Astrocyte (in vitro differentiated cells and primary cell): ENCODE data around the gene OLIG1. TPM values are rescaled to one million over a fixed set of nuclear protein-coding genes. Genes with fewer than 3 reads are reported as not detected.

Experiments used
- DNase-seq: peaks from one replicate; pipeline ENCODE4 v3.0.0-alpha.2; 2010; ENCODE audit warnings: low read depth
- FAIRE-seq: peaks from 2 replicates; lab custom pipeline; 2011; peaks lifted over from hg19 to GRCh38; lab: Jason Lieb, UNC
- H2AFZ ChIP-seq: 2 replicates; pipeline ENCODE4 v1.6.0; 2012; ENCODE audit warnings: low read depth, low read length, inconsistent platforms
- H3K27ac ChIP-seq: 2 replicates; pipeline ENCODE4 v1.5.1; 2011; ENCODE audit warnings: low read depth, low read length, inconsistent platforms
- H3K27me3 ChIP-seq: 2 replicates; pipeline ENCODE4 v1.6.0; 2011; ENCODE audit warnings: low read length, inconsistent platforms; ENCODE audit not compliant: insufficient read depth
- H3K36me3 ChIP-seq: 2 replicates; pipeline ENCODE4 v1.5.1; 2011; ENCODE audit warnings: low read length, inconsistent platforms; ENCODE audit not compliant: insufficient read depth
- H3K4me1 ChIP-seq: 2 replicates; pipeline ENCODE4 v1.5.1; 2011; ENCODE audit warnings: low read length, inconsistent platforms; ENCODE audit not compliant: insufficient read depth
- H3K4me2 ChIP-seq: 2 replicates; pipeline ENCODE4 v1.6.0; 2012; ENCODE audit warnings: low read length, inconsistent platforms
- H3K4me3 ChIP-seq: 2 replicates; pipeline ENCODE4 v1.5.1; 2011; ENCODE audit warnings: low read depth, mild to moderate bottlenecking, low read length, inconsistent platforms; ENCODE audit not compliant: insufficient read depth
- H3K79me2 ChIP-seq: 2 replicates; pipeline ENCODE4 v1.6.0; 2012; ENCODE audit warnings: mild to moderate bottlenecking, low read length, inconsistent platforms; ENCODE audit not compliant: insufficient read depth
- H3K9ac ChIP-seq: 2 replicates; pipeline ENCODE4 v1.6.0; 2012; ENCODE audit warnings: mild to moderate bottlenecking, low read length, inconsistent platforms
- H3K9me3 ChIP-seq: 2 replicates; pipeline ENCODE4 v1.5.1; 2012; ENCODE audit warnings: low read depth, mild to moderate bottlenecking, low read length, inconsistent platforms; ENCODE audit not compliant: insufficient read depth
- H4K20me1 ChIP-seq: 2 replicates; pipeline ENCODE4 v1.6.0; 2012; ENCODE audit warnings: low read length, inconsistent platforms; ENCODE audit not compliant: insufficient read depth
- H3K27ac Mint-ChIP-seq: one replicate; pipeline ENCODE4 v1.8.0; 2021; ENCODE audit warnings: mild to moderate bottlenecking, mixed read lengths; ENCODE audit not compliant: unreplicated experiment
- H3K27me3 Mint-ChIP-seq: one replicate; pipeline ENCODE4 v1.8.0; 2021; ENCODE audit warnings: low read depth, mixed read lengths; ENCODE audit not compliant: unreplicated experiment
- H3K36me3 Mint-ChIP-seq: one replicate; pipeline ENCODE4 v1.8.0; 2021; ENCODE audit warnings: low read depth, mixed read lengths; ENCODE audit not compliant: unreplicated experiment
- H3K4me1 Mint-ChIP-seq: one replicate; pipeline ENCODE4 v1.8.0; 2021; ENCODE audit warnings: low read depth, mixed read lengths; ENCODE audit not compliant: unreplicated experiment
- H3K4me3 Mint-ChIP-seq: one replicate; pipeline ENCODE4 v1.8.0; 2021; ENCODE audit warnings: mild to moderate bottlenecking, moderate library complexity, mixed read lengths; ENCODE audit not compliant: unreplicated experiment
- H3K9me3 Mint-ChIP-seq: one replicate; pipeline ENCODE4 v1.8.0; 2021; ENCODE audit warnings: mild to moderate bottlenecking, mixed read lengths; ENCODE audit not compliant: unreplicated experiment
- EZH2 ChIP-seq: IDR thresholded peaks from 2 replicates; pipeline ENCODE4 v1.6.1; 2012; ENCODE audit warnings: mild to moderate bottlenecking, low read length, inconsistent platforms; ENCODE audit not compliant: insufficient read depth
- total RNA-seq: library from RNA; stranded (reverse); gene quantifications from 2 replicates; pipeline ENCODE4 v1.2.1, GENCODE V29; 2021
- TF ChIP-seq, protein P1 (sequence below): IDR thresholded peaks from 2 replicates; pipeline ENCODE4 v1.5.1; 2011; ENCODE audit warnings: low read depth, mild to moderate bottlenecking, inconsistent platforms, low read length, moderate library complexity; ENCODE audit not compliant: insufficient read depth

The OLIG1 gene
- total RNA-seq, 1 donor from 2014 or later: not detected

DNA sequence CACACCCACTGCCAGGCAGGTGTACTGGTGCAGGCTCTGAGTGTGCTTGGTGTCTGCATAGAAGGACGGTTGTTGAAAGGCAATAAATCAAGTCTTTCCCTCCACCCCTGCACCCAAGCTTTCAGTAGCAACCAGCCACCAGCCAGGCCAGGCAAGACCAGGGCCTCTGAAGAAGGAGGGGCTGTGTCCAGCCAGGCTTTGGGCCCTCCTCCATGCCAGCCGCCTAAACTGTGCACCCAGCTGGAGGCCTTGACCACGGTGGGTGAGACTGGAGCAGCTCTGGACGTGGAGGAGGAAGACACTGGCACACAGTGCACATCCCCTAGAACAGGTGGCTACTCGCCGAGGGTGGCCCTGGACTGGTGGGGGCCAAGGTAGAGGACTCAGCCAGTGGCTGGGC, 39.3 kb upstream of the OLIG1 start:
- no peaks in the 10 kb centered on the region for H3K79me2 ChIP-seq
- Mint-ChIP-seq H3K4me1 (no peaks in the 10 kb centered on the region), H3K4me3 (no peak overlapping the region), H3K36me3 (peaks cover 7% of the 10 kb centered on the region), H3K9me3 (peaks cover 4% of the 10 kb centered on the region), H3K27me3 (peaks cover 45% of the 10 kb centered on the region), H3K27ac (no peak overlapping the region)
- no peak overlapping the region for H3K4me3 ChIP-seq
- no peak overlapping the region for H2AFZ ChIP-seq
- peaks cover 90% of the 10 kb centered on the region for H3K27me3 ChIP-seq
- no peaks in the 10 kb centered on the region for H3K4me1 ChIP-seq
- no peak for TF ChIP-seq EZH2
- TF ChIP-seq, protein P1, sequence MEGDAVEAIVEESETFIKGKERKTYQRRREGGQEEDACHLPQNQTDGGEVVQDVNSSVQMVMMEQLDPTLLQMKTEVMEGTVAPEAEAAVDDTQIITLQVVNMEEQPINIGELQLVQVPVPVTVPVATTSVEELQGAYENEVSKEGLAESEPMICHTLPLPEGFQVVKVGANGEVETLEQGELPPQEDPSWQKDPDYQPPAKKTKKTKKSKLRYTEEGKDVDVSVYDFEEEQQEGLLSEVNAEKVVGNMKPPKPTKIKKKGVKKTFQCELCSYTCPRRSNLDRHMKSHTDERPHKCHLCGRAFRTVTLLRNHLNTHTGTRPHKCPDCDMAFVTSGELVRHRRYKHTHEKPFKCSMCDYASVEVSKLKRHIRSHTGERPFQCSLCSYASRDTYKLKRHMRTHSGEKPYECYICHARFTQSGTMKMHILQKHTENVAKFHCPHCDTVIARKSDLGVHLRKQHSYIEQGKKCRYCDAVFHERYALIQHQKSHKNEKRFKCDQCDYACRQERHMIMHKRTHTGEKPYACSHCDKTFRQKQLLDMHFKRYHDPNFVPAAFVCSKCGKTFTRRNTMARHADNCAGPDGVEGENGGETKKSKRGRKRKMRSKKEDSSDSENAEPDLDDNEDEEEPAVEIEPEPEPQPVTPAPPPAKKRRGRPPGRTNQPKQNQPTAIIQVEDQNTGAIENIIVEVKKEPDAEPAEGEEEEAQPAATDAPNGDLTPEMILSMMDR: no peak
- DNase-seq (no peak), FAIRE-seq (no peak)
- no peak overlapping the region for H3K4me2 ChIP-seq
- H4K20me1 ChIP-seq: peaks cover 14% of the 10 kb centered on the region
- no peak overlapping the region for H3K9ac ChIP-seq
- H3K36me3 ChIP-seq: no peaks in the 10 kb centered on the region
- no peak overlapping the region for H3K27ac ChIP-seq
- H3K9me3 ChIP-seq: peaks cover 2% of the 10 kb centered on the region

GRCh38 chr21:33031152-33031911, 38.6 kb upstream of the OLIG1 start:
- FAIRE-seq: no peak
- Mint-ChIP-seq H3K4me1 (peaks cover 1% of the 10 kb centered on the region), H3K4me3 (no peak overlapping the region), H3K27ac (no peak overlapping the region), H3K36me3 (peaks cover 4% of the 10 kb centered on the region), H3K9me3 (peaks cover 4% of the 10 kb centered on the region), H3K27me3 (peaks cover 39% of the 10 kb centered on the region)
- Histone ChIP-seq H4K20me1 (peaks cover 12% of the 10 kb centered on the region), H3K4me2 (no peak overlapping the region), H3K4me1 (peaks cover 4% of the 10 kb centered on the region), H3K27me3 (peaks cover 83% of the 10 kb centered on the region), H3K36me3 (no peaks in the 10 kb centered on the region), H3K9ac (no peak overlapping the region), H3K79me2 (no peaks in the 10 kb centered on the region), H3K4me3 (no peak overlapping the region), H3K9me3 (peaks cover 2% of the 10 kb centered on the region), H3K27ac (no peak overlapping the region), H2AFZ (no peak overlapping the region)
- no peak for DNase-seq
- TF ChIP-seq, protein P1: no peak

DNA sequence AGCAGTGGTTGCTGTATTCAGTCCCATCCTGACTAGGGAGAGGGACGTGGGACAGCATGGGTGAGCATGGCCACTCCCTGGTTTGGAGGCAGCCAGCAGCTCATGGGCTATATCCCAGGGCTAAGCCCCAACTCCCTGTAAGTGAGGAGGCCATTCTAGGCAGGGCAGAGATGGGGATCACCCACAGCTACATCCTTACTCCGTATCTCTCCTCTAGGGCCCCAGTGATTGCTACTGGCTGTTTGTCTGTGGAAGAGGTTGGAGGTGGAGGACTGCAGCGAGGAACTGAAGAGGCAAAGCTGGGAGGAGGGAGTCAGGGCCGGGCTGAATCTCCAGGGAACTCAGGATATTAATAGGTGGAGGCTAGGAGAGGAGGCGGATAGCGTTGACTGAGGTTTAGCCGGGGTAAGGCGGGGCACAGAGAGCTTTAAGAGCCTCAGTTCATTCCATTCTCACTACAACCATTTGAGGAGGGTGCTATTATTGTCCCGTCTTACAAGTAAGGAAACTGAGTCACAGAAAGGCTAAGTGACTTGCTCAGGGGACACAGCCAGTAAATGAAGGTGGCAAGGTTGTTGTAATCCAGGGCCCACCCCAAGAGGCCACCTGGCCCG, 37.4 kb upstream of the OLIG1 start:
- H3K4me1 Mint-ChIP-seq: peaks cover 13% of the 10 kb centered on the region
- H3K27me3 Mint-ChIP-seq: peaks cover 37% of the 10 kb centered on the region

More for the DNA sequence above, 37.4 kb upstream of the OLIG1 start:
- Histone ChIP-seq H4K20me1 (peaks cover 7% of the 10 kb centered on the region), H2AFZ (no peak overlapping the region), H3K4me1 (peaks cover 11% of the 10 kb centered on the region), H3K27me3 (peaks cover 73% of the 10 kb centered on the region), H3K27ac (no peak overlapping the region), H3K4me2 (no peak overlapping the region), H3K9ac (no peak overlapping the region), H3K9me3 (no peaks in the 10 kb centered on the region), H3K36me3 (no peaks in the 10 kb centered on the region), H3K79me2 (no peaks in the 10 kb centered on the region), H3K4me3 (no peak overlapping the region)
- Mint-ChIP-seq H3K9me3 (peaks cover 4% of the 10 kb centered on the region), H3K4me3 (no peak overlapping the region), H3K36me3 (peaks cover 3% of the 10 kb centered on the region), H3K27ac (no peak overlapping the region)
- TF ChIP-seq EZH2: peak; percentile 32
- TF ChIP-seq, protein P1: no peak
- DNase-seq (no peak), FAIRE-seq (no peak)
